Naive thymus-derived CD4-positive, alpha-beta T cell (primary cell): ENCODE results near the gene LRMDA. TPM values are rescaled to one million over a fixed set of nuclear protein-coding genes. Genes with fewer than 3 reads are reported as not detected.

Experiments used
- ATAC-seq: fragments of 150-1000 bp; cut with Tn5 transposase; 2 replicates; pipeline ENCODE4 v1.10.0; 2021; ENCODE audit warnings: mild to moderate bottlenecking, moderate library complexity
- CTCF ChIA-PET: fragments of 350-600 bp; sonication (Branson Sonifier 250); formaldehyde crosslinking; loops from one replicate; lab custom pipeline; 2021; ENCODE audit warnings: antibody characterized with exemption; lab: Charles Lee
- POLR2A ChIA-PET: fragments of 350-600 bp; sonication (Branson Sonifier 250); formaldehyde crosslinking; loops from one replicate; lab custom pipeline; 2021; ENCODE audit warnings: antibody characterized with exemption, inconsistent platforms; lab: Charles Lee
- DNase-seq, 9 donors: peaks; one replicate each; pipeline versions ENCODE4 v3.0.0 to v3.0.0-alpha.2; 2020 to 2022; ENCODE audit warnings: mixed read lengths in 1 of 9
- H3K27ac ChIP-seq: one replicate; pipeline ENCODE4 v1.7.0; 2013; ENCODE audit warnings: mild to moderate bottlenecking, low read depth, low read length, moderate library complexity
- H3K27me3 ChIP-seq, 2 donors: one replicate each; pipeline ENCODE4 v1.7.0; 2013; ENCODE audit warnings: low read length in 2 of 2, mild to moderate bottlenecking in 2 of 2, moderate library complexity in 2 of 2; ENCODE audit not compliant: control insufficient read depth in 2 of 2, insufficient read depth in 2 of 2
- H3K36me3 ChIP-seq, 3 experiments: 1 replicate in 2 of 3; 2 replicates in 1 of 3; pipeline ENCODE4 v1.7.0; 2013; ENCODE audit warnings: low read length in 3 of 3, mild to moderate bottlenecking in 3 of 3, moderate library complexity in 1 of 3; ENCODE audit not compliant: insufficient read depth in 3 of 3, control insufficient read depth in 2 of 3
- H3K4me1 ChIP-seq, 2 donors: one replicate each; pipeline ENCODE4 v1.7.0; 2013; ENCODE audit warnings: low read length in 2 of 2, mild to moderate bottlenecking in 2 of 2, moderate library complexity in 1 of 2; ENCODE audit not compliant: control insufficient read depth in 2 of 2, insufficient read depth in 2 of 2
- H3K4me3 ChIP-seq: 2 replicates; pipeline ENCODE4 v1.7.0; 2013; ENCODE audit warnings: mild to moderate bottlenecking, low read length
- H3K9me3 ChIP-seq, 3 experiments: 1 replicate in 2 of 3; 2 replicates in 1 of 3; pipeline ENCODE4 v1.7.0; 2013; ENCODE audit warnings: low read length in 3 of 3; ENCODE audit not compliant: control insufficient read depth in 2 of 3
- H3K27ac Mint-ChIP-seq, 9 donors: one replicate each; pipeline ENCODE4 v1.8.0; 2020 to 2022; ENCODE audit warnings: mixed read lengths in 9 of 9, mild to moderate bottlenecking in 8 of 9, moderate library complexity in 5 of 9, inconsistent platforms in 2 of 9
- H3K27me3 Mint-ChIP-seq, 5 donors: one replicate each; pipeline ENCODE4 v1.8.0; 2021 to 2022; ENCODE audit warnings: mixed read lengths in 5 of 5, mild to moderate bottlenecking in 1 of 5
- H3K36me3 Mint-ChIP-seq, 5 donors: one replicate each; pipeline ENCODE4 v1.8.0; 2020 to 2022; ENCODE audit warnings: mixed read lengths in 5 of 5, mild to moderate bottlenecking in 3 of 5, inconsistent platforms in 1 of 5
- H3K4me1 Mint-ChIP-seq, 7 donors: one replicate each; pipeline ENCODE4 v1.8.0; 2020 to 2022; ENCODE audit warnings: mixed read lengths in 7 of 7, mild to moderate bottlenecking in 3 of 7, inconsistent platforms in 1 of 7
- H3K4me3 Mint-ChIP-seq, 10 donors: one replicate each; pipeline ENCODE4 v1.8.0; 2020 to 2022; ENCODE audit warnings: mild to moderate bottlenecking in 10 of 10, mixed read lengths in 10 of 10, moderate library complexity in 6 of 10, inconsistent platforms in 2 of 10
- H3K9me3 Mint-ChIP-seq, 11 donors: one replicate each; pipeline ENCODE4 v1.8.0; 2020 to 2022; ENCODE audit warnings: mixed read lengths in 11 of 11, mild to moderate bottlenecking in 4 of 11, inconsistent platforms in 1 of 11, moderate library complexity in 1 of 11
- intact Hi-C, 2 donors: fragments of 100-400 bp; cut with micrococcal nuclease; formaldehyde crosslinking; loops; one replicate each; pipeline ENCODE4 v1.15.1; 2023
- polyA plus RNA-seq, 2 donors: library from polyadenylated mRNA; unstranded; fragments of 300-500 nt; fragmentation: Illumina TruSeq; gene quantifications; one replicate each; pipeline ENCODE4 v1.2.3, GENCODE V29; 2021
- total RNA-seq, 6 experiments: library from RNA in 5 of 6; stranded (reverse) in 5 of 6; gene quantifications; 1 replicate in 5 of 6; 2 replicates in 1 of 6; pipeline ENCODE4 v1.2.3 and lab custom pipeline; 2021 to 2026

Gene LRMDA
- total and polyA plus RNA-seq, 7 experiments from 2014 or later = 0.57 to 14.9 (median 3.0) TPM; not detected in 4

- ATAC-seq = no peak
- Mint-ChIP-seq H3K4me3 (no peak overlapping the region), H3K27me3 (peaks cover 0 to 6% (median 0%) of the 10 kb centered on the region in 5 donors), H3K4me1 (no peaks in the 10 kb centered on the region), H3K9me3 (no peaks in the 10 kb centered on the region), H3K27ac (no peak overlapping the region), H3K36me3 (no peaks in the 10 kb centered on the region)
- H3K27ac ChIP-seq = no peak overlapping the region
- H3K9me3 ChIP-seq = no peaks in the 10 kb centered on the region
- ChIA-PET POLR2A (no interaction called here), CTCF (no interaction called here)
- no peaks in the 10 kb centered on the region for H3K36me3 ChIP-seq
- H3K4me1 ChIP-seq = no peaks in the 10 kb centered on the region
- DNase-seq = no peak
- no peaks in the 10 kb centered on the region for H3K27me3 ChIP-seq
- intact Hi-C loops = no loop called here
- no peak overlapping the region for H3K4me3 ChIP-seq
Measured at GRCh38 chr10:75860009-75860408, 428.6 kb downstream of the LRMDA start.

GRCh38 chr10:75861582-75861981, 430.2 kb downstream of the LRMDA start:
- no peaks in the 10 kb centered on the region for H3K4me1 ChIP-seq
- H3K4me3 ChIP-seq = no peak overlapping the region
- ATAC-seq (peak; percentile 32), DNase-seq (no peak)
- H3K36me3 ChIP-seq = no peaks in the 10 kb centered on the region
- Mint-ChIP-seq H3K27ac (no peak overlapping the region), H3K4me3 (no peak overlapping the region), H3K4me1 (no peaks in the 10 kb centered on the region), H3K27me3 (peaks cover 0 to 6% (median 0%) of the 10 kb centered on the region in 5 donors), H3K9me3 (no peaks in the 10 kb centered on the region), H3K36me3 (no peaks in the 10 kb centered on the region)
- no peak overlapping the region for H3K27ac ChIP-seq
- H3K9me3 ChIP-seq = no peaks in the 10 kb centered on the region
- H3K27me3 ChIP-seq = no peaks in the 10 kb centered on the region
- POLR2A ChIA-PET = no interaction called here
- intact Hi-C loops = no loop called here
- CTCF ChIA-PET = no interaction called here

- H3K36me3 Mint-ChIP-seq = no peaks in the 10 kb centered on the region
- Histone ChIP-seq H3K27me3 (no peaks in the 10 kb centered on the region), H3K4me1 (no peaks in the 10 kb centered on the region), H3K4me3 (no peak overlapping the region), H3K9me3 (no peaks in the 10 kb centered on the region), H3K27ac (no peak overlapping the region), H3K36me3 (no peaks in the 10 kb centered on the region)
- DNase-seq = no peak
- peaks cover 0 to 6% (median 0%) of the 10 kb centered on the region in 5 donors for H3K27me3 Mint-ChIP-seq
- POLR2A ChIA-PET = no interaction called here
- H3K27ac Mint-ChIP-seq = no peak overlapping the region
- intact Hi-C loops = no loop called here
- CTCF ChIA-PET = no interaction called here
- H3K9me3 Mint-ChIP-seq = no peaks in the 10 kb centered on the region
- H3K4me3 Mint-ChIP-seq = no peak overlapping the region
- H3K4me1 Mint-ChIP-seq = no peaks in the 10 kb centered on the region
- no peak for ATAC-seq
Measured at GRCh38 chr10:75862935-75863334, 431.5 kb downstream of the LRMDA start.

- H3K27ac Mint-ChIP-seq = no peak overlapping the region
- no peaks in the 10 kb centered on the region for H3K36me3 ChIP-seq
- H3K4me3 Mint-ChIP-seq = no peak overlapping the region
- H3K4me1 Mint-ChIP-seq = no peaks in the 10 kb centered on the region
- H3K27ac ChIP-seq = no peak overlapping the region
- H3K9me3 ChIP-seq = no peaks in the 10 kb centered on the region
- DNase-seq = no peak
- H3K36me3 Mint-ChIP-seq = no peaks in the 10 kb centered on the region
- CTCF ChIA-PET = no interaction called here
- no peaks in the 10 kb centered on the region for H3K4me1 ChIP-seq
- peaks cover 0 to 6% (median 0%) of the 10 kb centered on the region in 5 donors for H3K27me3 Mint-ChIP-seq
- H3K9me3 Mint-ChIP-seq = peaks cover 0 to under 1% (median 0%) of the 10 kb centered on the region in 11 donors
- no peak overlapping the region for H3K4me3 ChIP-seq
- intact Hi-C loops = no loop called here
- no peak for ATAC-seq
- POLR2A ChIA-PET = no interaction called here
- H3K27me3 ChIP-seq = no peaks in the 10 kb centered on the region
Measured at GRCh38 chr10:75864717-75865116, 433.3 kb downstream of the LRMDA start.

- DNase-seq (no peak), ATAC-seq (no peak)
- Mint-ChIP-seq H3K4me1 (no peaks in the 10 kb centered on the region), H3K27me3 (peaks cover 0 to 5% (median 0%) of the 10 kb centered on the region in 5 donors), H3K27ac (no peak overlapping the region), H3K4me3 (no peak overlapping the region), H3K36me3 (no peaks in the 10 kb centered on the region), H3K9me3 (peaks cover 0 to 1% (median 0%) of the 10 kb centered on the region in 11 donors)
- POLR2A ChIA-PET = no interaction called here
- intact Hi-C loops = no loop called here
- H3K4me1 ChIP-seq = no peaks in the 10 kb centered on the region
- no peaks in the 10 kb centered on the region for H3K36me3 ChIP-seq
- H3K9me3 ChIP-seq = no peaks in the 10 kb centered on the region
- no peak overlapping the region for H3K4me3 ChIP-seq
- CTCF ChIA-PET = no interaction called here
- H3K27ac ChIP-seq = no peak overlapping the region
- no peaks in the 10 kb centered on the region for H3K27me3 ChIP-seq
Measured at GRCh38 chr10:75865413-75866299, 434.2 kb downstream of the LRMDA start.

GRCh38 chr10:75866300-75866625, 434.8 kb downstream of the LRMDA start:
- H3K4me1 ChIP-seq = no peaks in the 10 kb centered on the region
- intact Hi-C loops = no loop called here
- no peak for ATAC-seq
- Mint-ChIP-seq H3K9me3 (peaks cover 0 to 1% (median 0%) of the 10 kb centered on the region in 11 donors), H3K27me3 (no peaks in the 10 kb centered on the region), H3K27ac (no peak overlapping the region), H3K4me3 (no peak overlapping the region), H3K36me3 (no peaks in the 10 kb centered on the region), H3K4me1 (no peaks in the 10 kb centered on the region)
- no peak overlapping the region for H3K27ac ChIP-seq
- no peaks in the 10 kb centered on the region for H3K36me3 ChIP-seq
- ChIA-PET CTCF (no interaction called here), POLR2A (no interaction called here)
- no peaks in the 10 kb centered on the region for H3K9me3 ChIP-seq
- no peak for DNase-seq
- no peaks in the 10 kb centered on the region for H3K27me3 ChIP-seq
- H3K4me3 ChIP-seq = no peak overlapping the region

- no peaks in the 10 kb centered on the region for H3K36me3 Mint-ChIP-seq
- no peak for DNase-seq
- ChIA-PET POLR2A (no interaction called here), CTCF (no interaction called here)
- H3K4me1 ChIP-seq = no peaks in the 10 kb centered on the region
- H3K27ac ChIP-seq = no peak overlapping the region
- H3K4me3 Mint-ChIP-seq = no peak overlapping the region
- no peaks in the 10 kb centered on the region for H3K27me3 ChIP-seq
- H3K4me3 ChIP-seq = no peak overlapping the region
- no peak for ATAC-seq
- H3K4me1 Mint-ChIP-seq = no peaks in the 10 kb centered on the region
- H3K9me3 ChIP-seq = no peaks in the 10 kb centered on the region
- H3K27me3 Mint-ChIP-seq = no peaks in the 10 kb centered on the region
- peaks cover 0 to 1% (median 0%) of the 10 kb centered on the region in 11 donors for H3K9me3 Mint-ChIP-seq
- H3K27ac Mint-ChIP-seq = no peak overlapping the region
- no peaks in the 10 kb centered on the region for H3K36me3 ChIP-seq
- intact Hi-C loops = no loop called here
Measured at GRCh38 chr10:75866731-75867130, 435.3 kb downstream of the LRMDA start.
